Lung (tissue), 12 donors: ENCODE results near the gene NYAP2. TPM values are rescaled to one million over a fixed set of nuclear protein-coding genes. Genes with fewer than 3 reads are reported as not detected.

ENCODE experiments used
- ATAC-seq: fragments of 200-7000 bp; cut with Tn5 transposase; one replicate; pipeline ENCODE4 v1.9.1; 2020; ENCODE audit warnings: moderate number of reproducible peaks; ENCODE audit not compliant: insufficient read depth, low FRiP score
- DNase-seq, 3 donors: peaks; one replicate each; pipeline ENCODE4 v3.0.0-alpha.2; 2013 to 2017
- H3K27ac ChIP-seq, 2 donors: one replicate each; pipeline ENCODE4 v1.5.1; 2013; ENCODE audit warnings: mild to moderate bottlenecking in 2 of 2, moderate library complexity in 2 of 2, control low read depth in 1 of 2, inconsistent platforms in 1 of 2, low read depth in 1 of 2, low read length in 1 of 2
- H3K27me3 ChIP-seq, 3 donors: one replicate each; pipeline ENCODE4 v1.5.1; 2013; ENCODE audit warnings: low read length in 2 of 3; ENCODE audit not compliant: control insufficient read depth in 3 of 3, insufficient read depth in 3 of 3
- H3K36me3 ChIP-seq, 4 donors: one replicate each; pipeline ENCODE4 v1.5.1; 2013; ENCODE audit warnings: low read length in 4 of 4, mild to moderate bottlenecking in 1 of 4, moderate library complexity in 1 of 4; ENCODE audit not compliant: control insufficient read depth in 4 of 4, insufficient read depth in 4 of 4
- H3K4me1 ChIP-seq, 5 donors: one replicate each; pipeline ENCODE4 v1.5.1; 2013; ENCODE audit warnings: low read length in 5 of 5, mild to moderate bottlenecking in 2 of 5, moderate library complexity in 1 of 5; ENCODE audit not compliant: control insufficient read depth in 5 of 5, insufficient read depth in 5 of 5
- H3K4me3 ChIP-seq: one replicate; pipeline ENCODE4 v1.5.1; 2013; ENCODE audit warnings: mild to moderate bottlenecking, control low read depth, moderate library complexity
- H3K9ac ChIP-seq, 2 donors: one replicate each; pipeline ENCODE4 v1.5.1; 2013; ENCODE audit warnings: low read length in 2 of 2, control low read depth in 1 of 2; ENCODE audit not compliant: insufficient read depth in 1 of 2
- H3K9me3 ChIP-seq, 4 donors: one replicate each; pipeline ENCODE4 v1.5.1; 2013; ENCODE audit warnings: low read length in 3 of 4, mild to moderate bottlenecking in 1 of 4, moderate library complexity in 1 of 4; ENCODE audit not compliant: control insufficient read depth in 4 of 4, insufficient read depth in 3 of 4
- CTCF ChIP-seq: IDR thresholded peaks from 2 replicates; pipeline ENCODE4 v1.5.1; 2012; ENCODE audit warnings: mild to moderate bottlenecking; ENCODE audit errors: control extremely low read depth, extremely low read depth
- WGBS, 2 donors: extraction: QIAGEN DNeasy Blood & Tissue Kit; methylation state at CpG; one replicate each; pipeline ENCODE4 v1.1.7; 2013; 5-methylcytosine and 5-hydroxymethylcytosine counted together
- polyA plus RNA-seq, 2 donors: library from polyadenylated mRNA; stranded (reverse); fragments of 200-250 nt; gene quantifications; one replicate each; pipeline ENCODE4 v1.2.1, GENCODE V29; 2013
- total RNA-seq, 2 donors: library from RNA; depleted of rRNA in 1 of 2; stranded (reverse); fragments of >200 nt in 1 of 2; gene quantifications; one replicate each; pipeline ENCODE4 v1.2.1, GENCODE V29; 2014 to 2021
- donor health status: control.
- donor health status: control.
- donor health status: Bipolar disorder and iron deficiency.
- donor health status: healthy.
- donor health status: DM: yes; HTN: yes; CAD: no.

The NYAP2 gene
- total and polyA plus RNA-seq, 4 donors, result 0.20 to 1.6 (median 0.83) TPM

- no peak for DNase-seq
- no peaks in the 10 kb centered on the region for H3K9me3 ChIP-seq
- no peaks in the 10 kb centered on the region for H3K36me3 ChIP-seq
- no peak for ATAC-seq
- TF ChIP-seq CTCF, result no peak
- H3K27me3 ChIP-seq, result no peaks in the 10 kb centered on the region
- H3K27ac ChIP-seq, result no peak overlapping the region
- no peak overlapping the region for H3K4me3 ChIP-seq
- no peaks in the 10 kb centered on the region for H3K4me1 ChIP-seq
- no peak overlapping the region for H3K9ac ChIP-seq
- 97% methylated on average over 4 of the region's 4 CpGs for WGBS, 2 donors
Observed at GRCh38 chr2:225534697-225535096, 135.2 kb downstream of the NYAP2 start.

- Histone ChIP-seq H3K27me3 (no peaks in the 10 kb centered on the region), H3K9ac (no peak overlapping the region), H3K27ac (no peak overlapping the region), H3K9me3 (no peaks in the 10 kb centered on the region), H3K4me3 (no peak overlapping the region), H3K4me1 (no peaks in the 10 kb centered on the region), H3K36me3 (no peaks in the 10 kb centered on the region)
- DNase-seq (no peak), ATAC-seq (no peak)
- 89 to 94% methylated on average over 2 of the region's 2 CpGs for WGBS, 2 donors
- no peak for TF ChIP-seq CTCF
Observed at GRCh38 chr2:225536036-225536435, 136.5 kb downstream of the NYAP2 start.

- no peak overlapping the region for H3K4me3 ChIP-seq
- no peaks in the 10 kb centered on the region for H3K4me1 ChIP-seq
- 77 to 94% methylated on average over 2 of the region's 2 CpGs for WGBS, 2 donors
- no peak overlapping the region for H3K27ac ChIP-seq
- DNase-seq, result no peak
- H3K9me3 ChIP-seq, result no peaks in the 10 kb centered on the region
- no peaks in the 10 kb centered on the region for H3K27me3 ChIP-seq
- no peak for TF ChIP-seq CTCF
- no peak for ATAC-seq
- H3K36me3 ChIP-seq, result no peaks in the 10 kb centered on the region
- no peak overlapping the region for H3K9ac ChIP-seq
Observed at GRCh38 chr2:225543626-225544025, 144.1 kb downstream of the NYAP2 start.

GRCh38 chr2:225556461-225556860 is 157.0 kb downstream of the NYAP2 start:
- no peaks in the 10 kb centered on the region for H3K27me3 ChIP-seq
- no peaks in the 10 kb centered on the region for H3K36me3 ChIP-seq
- H3K4me3 ChIP-seq, result no peak overlapping the region
- no peaks in the 10 kb centered on the region for H3K9me3 ChIP-seq
- H3K27ac ChIP-seq, result no peak overlapping the region
- no peak overlapping the region for H3K9ac ChIP-seq
- H3K4me1 ChIP-seq, result no peaks in the 10 kb centered on the region
- TF ChIP-seq CTCF, result no peak
- ATAC-seq (no peak), DNase-seq (no peak)
